Epithelial cell of esophagus (primary cell): ENCODE measurements around the gene DSCAML1.

Experiments
- DNase-seq: peaks from one replicate; pipeline ENCODE4 v3.0.0; 2010; ENCODE audit warnings: low read depth
- H3K4me3 ChIP-seq: 2 replicates; pipeline ENCODE4 v1.5.1; 2011; ENCODE audit warnings: mild to moderate bottlenecking, low read length, control low read depth
- TF ChIP-seq, protein P1 (sequence below): IDR thresholded peaks from 2 replicates; pipeline ENCODE4 v1.5.1; 2011; ENCODE audit warnings: low read depth, mild to moderate bottlenecking, low read length, control low read depth, inconsistent platforms; ENCODE audit not compliant: insufficient read depth; ENCODE audit errors: missing control alignments

DSCAML1 gene

DNA sequence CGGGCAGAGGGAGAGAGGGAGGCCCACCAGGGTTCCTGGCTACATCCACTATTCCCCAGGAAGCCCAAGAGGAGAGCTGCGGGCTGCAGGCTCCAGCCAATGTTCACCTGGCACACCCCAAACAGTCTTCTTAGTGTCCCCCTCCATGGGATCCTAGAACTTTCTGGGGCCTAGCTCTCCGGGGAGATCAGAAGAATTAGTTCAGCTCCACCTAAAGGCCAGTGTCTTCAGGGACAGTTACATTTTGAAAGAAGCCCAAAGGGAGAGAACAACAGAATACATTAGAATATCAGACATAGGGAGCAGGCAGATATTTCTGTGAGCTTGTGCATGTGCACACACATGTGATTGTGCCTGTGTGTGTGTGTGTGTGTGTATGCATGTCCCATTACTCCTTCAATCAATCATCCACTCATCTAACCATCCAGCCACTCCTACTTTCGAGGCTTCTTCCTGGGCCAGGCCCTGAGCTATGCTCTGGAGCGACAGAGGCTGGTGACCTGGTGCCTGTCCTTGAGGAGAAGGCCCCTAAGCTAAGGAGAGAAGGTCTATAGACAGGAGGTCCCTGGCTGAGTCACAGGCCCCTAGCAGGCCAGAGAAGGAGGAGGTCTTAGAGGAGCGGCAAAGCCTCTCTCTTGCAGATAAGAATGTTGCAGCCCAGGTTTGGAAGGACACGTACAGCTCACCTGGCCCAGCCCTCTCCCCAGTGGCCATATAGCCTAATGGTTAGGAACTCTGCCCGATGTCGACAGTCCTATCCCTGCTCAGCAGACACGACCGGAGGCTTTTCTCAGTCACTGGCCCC, 165.5 kb downstream of the DSCAML1 start:
- TF ChIP-seq, protein P1, sequence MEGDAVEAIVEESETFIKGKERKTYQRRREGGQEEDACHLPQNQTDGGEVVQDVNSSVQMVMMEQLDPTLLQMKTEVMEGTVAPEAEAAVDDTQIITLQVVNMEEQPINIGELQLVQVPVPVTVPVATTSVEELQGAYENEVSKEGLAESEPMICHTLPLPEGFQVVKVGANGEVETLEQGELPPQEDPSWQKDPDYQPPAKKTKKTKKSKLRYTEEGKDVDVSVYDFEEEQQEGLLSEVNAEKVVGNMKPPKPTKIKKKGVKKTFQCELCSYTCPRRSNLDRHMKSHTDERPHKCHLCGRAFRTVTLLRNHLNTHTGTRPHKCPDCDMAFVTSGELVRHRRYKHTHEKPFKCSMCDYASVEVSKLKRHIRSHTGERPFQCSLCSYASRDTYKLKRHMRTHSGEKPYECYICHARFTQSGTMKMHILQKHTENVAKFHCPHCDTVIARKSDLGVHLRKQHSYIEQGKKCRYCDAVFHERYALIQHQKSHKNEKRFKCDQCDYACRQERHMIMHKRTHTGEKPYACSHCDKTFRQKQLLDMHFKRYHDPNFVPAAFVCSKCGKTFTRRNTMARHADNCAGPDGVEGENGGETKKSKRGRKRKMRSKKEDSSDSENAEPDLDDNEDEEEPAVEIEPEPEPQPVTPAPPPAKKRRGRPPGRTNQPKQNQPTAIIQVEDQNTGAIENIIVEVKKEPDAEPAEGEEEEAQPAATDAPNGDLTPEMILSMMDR, result no peak
- no peak overlapping the region for H3K4me3 ChIP-seq
- DNase-seq, result no peak

DNA sequence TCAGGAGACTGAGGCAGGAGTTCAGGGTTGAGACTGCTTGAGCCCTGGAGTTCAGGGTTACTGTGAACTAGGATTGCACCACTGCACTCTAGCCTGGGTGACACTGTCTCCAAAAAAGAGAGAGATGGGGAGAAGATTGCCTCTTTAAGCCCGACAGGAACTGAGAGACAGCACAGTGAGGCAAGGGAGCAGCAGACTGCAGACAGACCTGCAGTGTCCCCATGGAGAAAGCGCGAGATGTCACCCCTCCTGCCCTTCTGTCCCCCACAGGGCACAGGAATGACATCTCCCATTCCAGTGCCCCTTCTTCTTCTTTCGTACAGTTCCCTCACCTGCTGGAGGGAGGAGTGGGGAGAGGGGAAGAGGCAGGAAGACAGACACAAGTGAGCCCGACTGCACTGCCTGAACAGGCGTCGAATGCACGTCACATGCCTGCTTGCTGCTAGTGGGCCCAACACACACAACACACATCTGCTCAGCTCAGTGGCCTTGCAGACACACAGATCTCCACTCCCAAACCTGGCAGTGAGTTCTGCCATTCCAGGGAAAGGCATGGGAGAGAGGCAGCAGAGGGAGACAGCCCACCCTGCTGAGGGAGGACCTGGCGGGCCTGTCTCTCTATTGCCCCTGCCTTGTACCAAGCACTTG, 167.0 kb downstream of the DSCAML1 start:
- H3K4me3 ChIP-seq, result no peak overlapping the region
- TF ChIP-seq, protein P1, result no peak
- DNase-seq, result no peak

GRCh38 chr11:117629146-117629545, 167.9 kb downstream of the DSCAML1 start:
- TF ChIP-seq, protein P1, result no peak
- H3K4me3 ChIP-seq, result no peak overlapping the region
- DNase-seq, result no peak

DNA sequence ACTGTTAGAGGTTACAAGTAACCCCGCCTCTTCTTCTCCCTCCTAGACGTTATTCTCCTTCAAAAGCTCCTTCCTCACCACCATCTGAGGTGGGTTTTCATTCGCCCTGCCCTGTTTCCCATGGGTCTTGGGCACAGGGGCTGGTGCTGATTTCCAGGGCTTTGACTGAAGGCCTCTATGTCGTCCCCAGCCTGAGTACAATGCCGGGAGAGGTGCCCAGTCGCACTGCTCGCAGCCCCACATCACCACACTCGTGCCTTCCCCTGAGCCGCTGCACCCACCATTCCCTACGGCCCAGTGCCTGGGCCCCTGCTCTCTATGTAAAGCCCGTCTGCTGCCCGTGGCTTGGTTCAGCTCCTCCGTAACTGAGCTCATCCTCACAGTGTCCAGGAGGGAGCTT, 169.8 kb downstream of the DSCAML1 start:
- no peak for DNase-seq
- TF ChIP-seq, protein P1, result no peak
- no peak overlapping the region for H3K4me3 ChIP-seq

DNA sequence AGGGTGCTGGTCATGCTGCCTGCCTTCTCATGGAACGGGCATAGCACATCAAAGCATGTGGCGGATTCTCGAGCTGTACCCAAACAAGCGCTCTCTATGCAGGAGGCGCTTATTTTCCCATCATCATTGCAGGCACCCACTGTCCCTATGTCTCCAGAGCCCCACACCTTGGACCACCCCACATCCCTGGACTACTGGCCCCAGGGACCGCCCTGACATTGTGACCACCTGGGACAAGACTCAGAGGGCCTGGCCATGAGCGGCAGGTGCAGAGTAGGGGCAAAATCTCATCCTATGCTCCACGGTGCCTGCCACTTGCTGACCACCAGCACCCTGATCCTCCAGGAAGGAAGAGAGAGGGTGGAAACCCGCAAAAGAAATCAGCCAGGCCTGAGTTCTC, 170.4 kb downstream of the DSCAML1 start:
- H3K4me3 ChIP-seq, result no peak overlapping the region
- DNase-seq, result no peak
- TF ChIP-seq, protein P1, result no peak

- DNase-seq, result no peak
- H3K4me3 ChIP-seq, result no peak overlapping the region
- TF ChIP-seq, protein P1, result no peak
Observed at GRCh38 chr11:117625237-117625636, 171.8 kb downstream of the DSCAML1 start.

DNA sequence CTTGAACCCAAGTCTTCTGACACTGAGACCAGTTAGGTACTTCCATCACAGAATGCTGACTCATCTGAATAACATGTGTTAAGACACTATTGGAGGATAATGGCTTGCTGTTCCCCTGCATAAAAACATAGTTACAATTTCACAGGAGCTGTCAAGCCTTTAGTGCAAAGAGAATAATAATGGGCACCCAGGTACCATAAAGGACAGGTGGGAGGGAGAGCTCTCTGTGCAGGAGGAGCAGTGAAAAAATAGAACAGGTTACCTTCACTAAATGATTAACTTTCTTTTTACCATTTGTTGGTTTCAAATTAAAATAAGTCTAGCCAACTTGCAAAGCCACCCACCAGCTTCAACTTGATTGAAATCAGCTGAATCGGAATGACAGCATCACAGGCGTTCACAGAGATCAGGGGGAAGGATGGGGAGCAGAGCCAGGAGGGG, 173.2 kb downstream of the DSCAML1 start:
- no peak for DNase-seq
- TF ChIP-seq, protein P1, result no peak
- H3K4me3 ChIP-seq, result no peak overlapping the region
